Hepatocyte (in vitro differentiated cells): Measurements from ENCODE around the gene CA11. TPM values are rescaled to one million over a fixed set of nuclear protein-coding genes. Genes with fewer than 3 reads are reported as not detected.
A peak's percentile ranks its signal among the peaks of the same experiment; 100 is the strongest.

Source experiments
- DNase-seq: peaks from one replicate; pipeline ENCODE4 v3.0.0-alpha.2; 2016; ENCODE audit warnings: low spot score
- H2AFZ ChIP-seq: fragments of 200-600 bp; sonication (generic); 2 replicates; pipeline ENCODE4 v1.6.0; 2016; ENCODE audit warnings: antibody characterized with exemption, mild to moderate bottlenecking
- H3K27ac ChIP-seq: fragments of 200-600 bp; sonication (generic); 2 replicates; pipeline ENCODE4 v1.5.1; 2016; ENCODE audit warnings: mild to moderate bottlenecking
- H3K27me3 ChIP-seq: fragments of 200-600 bp; sonication (generic); 2 replicates; pipeline ENCODE4 v1.6.1; 2016
- H3K36me3 ChIP-seq: fragments of 200-600 bp; sonication (generic); replicated peaks from 2 replicates; pipeline ENCODE4 v1.5.1; 2016; ENCODE audit warnings: low read depth; ENCODE audit not compliant: insufficient read depth
- H3K4me1 ChIP-seq: fragments of 200-600 bp; sonication (generic); 2 replicates; pipeline ENCODE4 v1.5.1; 2016; ENCODE audit warnings: mild to moderate bottlenecking, moderate library complexity; ENCODE audit not compliant: insufficient read depth
- H3K4me2 ChIP-seq: fragments of 200-600 bp; sonication (generic); 2 replicates; pipeline ENCODE4 v1.6.0; 2016
- H3K4me3 ChIP-seq: fragments of 200-600 bp; sonication (generic); 2 replicates; pipeline ENCODE4 v1.5.1; 2016; ENCODE audit warnings: mild to moderate bottlenecking
- H3K79me2 ChIP-seq: fragments of 200-600 bp; sonication (generic); 2 replicates; pipeline ENCODE4 v1.6.0; 2017; ENCODE audit warnings: mild to moderate bottlenecking
- H3K9me2 ChIP-seq: fragments of 200-600 bp; sonication (generic); replicated peaks from 2 replicates; pipeline ENCODE4 v1.6.0; 2017; ENCODE audit warnings: mild to moderate bottlenecking; ENCODE audit not compliant: insufficient read depth
- H3K9me3 ChIP-seq: fragments of 200-600 bp; sonication (generic); 2 replicates; pipeline ENCODE4 v1.5.1; 2016; ENCODE audit warnings: low read depth, mild to moderate bottlenecking
- H4K20me1 ChIP-seq: fragments of 200-600 bp; sonication (generic); 2 replicates; pipeline ENCODE4 v1.6.0; 2016; ENCODE audit warnings: mild to moderate bottlenecking; ENCODE audit not compliant: insufficient read depth, poor library complexity, severe bottlenecking
- EZH2 ChIP-seq: fragments of 200-600 bp; sonication (generic); IDR thresholded peaks from 2 replicates; pipeline ENCODE4 v1.6.1; 2016; ENCODE audit warnings: antibody characterized with exemption, mild to moderate bottlenecking, borderline replicate concordance
- EZH2phosphoT487 ChIP-seq: fragments of 200-600 bp; sonication (generic); IDR thresholded peaks from one replicate; pipeline ENCODE4 v1.6.1; 2018; ENCODE audit warnings: antibody characterized with exemption, mild to moderate bottlenecking, low read depth, moderate library complexity; ENCODE audit not compliant: unreplicated experiment, severe bottlenecking
- WGBS: methylation state at CpG from one replicate; pipeline ENCODE4 v1.1.6; 2016; ENCODE audit warnings: low lambda C conversion rate; ENCODE audit errors: missing lambda C conversion rate; 5-methylcytosine and 5-hydroxymethylcytosine counted together
- polyA plus RNA-seq: library from polyadenylated mRNA; unstranded; fragments of >200 nt; fragmentation: Nextera tagmentation; extraction: Ambion mirVana; gene quantifications from 2 replicates; pipeline ENCODE4 v1.2.1, GENCODE V29; 2016
- total RNA-seq: library from RNA; depleted of rRNA; stranded (reverse); fragments of >200 nt; gene quantifications from 2 replicates; pipeline ENCODE4 v1.2.3, GENCODE V29; 2014
- TF ChIP-seq, protein P1 (sequence below): fragments of 200-600 bp; sonication (generic); IDR thresholded peaks from 2 replicates; pipeline ENCODE4 v1.5.1; 2016; ENCODE audit warnings: antibody characterized with exemption, mild to moderate bottlenecking; ENCODE audit not compliant: poor library complexity

CA11 gene
- total and polyA plus RNA-seq, 2 experiments from 2014 or later: 12.0 to 43.6 TPM

DNA sequence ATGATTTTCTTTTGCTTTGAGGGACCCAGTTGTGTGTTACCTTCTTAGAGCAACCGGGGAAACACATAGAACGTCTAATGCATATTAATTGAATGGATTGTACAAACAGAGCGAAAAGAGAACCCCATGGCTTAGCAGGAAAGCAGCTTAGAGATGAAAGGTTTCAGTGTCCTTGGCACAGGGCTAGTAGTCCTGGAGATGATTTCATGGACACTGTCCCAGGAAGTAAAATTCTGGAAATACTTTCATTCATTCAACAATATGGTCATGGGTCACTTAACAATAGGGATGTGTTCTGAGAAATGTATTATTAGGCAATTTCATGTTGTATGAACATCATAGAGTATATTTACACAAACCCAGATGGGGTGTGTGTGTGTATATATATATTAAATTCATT is 40.1 kb upstream of the CA11 start:
- no peak overlapping the region for H2AFZ ChIP-seq
- peaks cover 21% of the 10 kb centered on the region for H3K4me1 ChIP-seq
- TF ChIP-seq EZH2phosphoT487 (no peak), EZH2 (no peak)
- TF ChIP-seq, protein P1, sequence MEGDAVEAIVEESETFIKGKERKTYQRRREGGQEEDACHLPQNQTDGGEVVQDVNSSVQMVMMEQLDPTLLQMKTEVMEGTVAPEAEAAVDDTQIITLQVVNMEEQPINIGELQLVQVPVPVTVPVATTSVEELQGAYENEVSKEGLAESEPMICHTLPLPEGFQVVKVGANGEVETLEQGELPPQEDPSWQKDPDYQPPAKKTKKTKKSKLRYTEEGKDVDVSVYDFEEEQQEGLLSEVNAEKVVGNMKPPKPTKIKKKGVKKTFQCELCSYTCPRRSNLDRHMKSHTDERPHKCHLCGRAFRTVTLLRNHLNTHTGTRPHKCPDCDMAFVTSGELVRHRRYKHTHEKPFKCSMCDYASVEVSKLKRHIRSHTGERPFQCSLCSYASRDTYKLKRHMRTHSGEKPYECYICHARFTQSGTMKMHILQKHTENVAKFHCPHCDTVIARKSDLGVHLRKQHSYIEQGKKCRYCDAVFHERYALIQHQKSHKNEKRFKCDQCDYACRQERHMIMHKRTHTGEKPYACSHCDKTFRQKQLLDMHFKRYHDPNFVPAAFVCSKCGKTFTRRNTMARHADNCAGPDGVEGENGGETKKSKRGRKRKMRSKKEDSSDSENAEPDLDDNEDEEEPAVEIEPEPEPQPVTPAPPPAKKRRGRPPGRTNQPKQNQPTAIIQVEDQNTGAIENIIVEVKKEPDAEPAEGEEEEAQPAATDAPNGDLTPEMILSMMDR: no peak
- no peak overlapping the region for H3K4me2 ChIP-seq
- 92% methylated on average over 3 of the region's 3 CpGs for WGBS
- H3K79me2 ChIP-seq: no peaks in the 10 kb centered on the region
- H3K9me3 ChIP-seq: no peaks in the 10 kb centered on the region
- no peaks in the 10 kb centered on the region for H3K9me2 ChIP-seq
- no peak overlapping the region for H3K27ac ChIP-seq
- no peaks in the 10 kb centered on the region for H4K20me1 ChIP-seq
- no peak for DNase-seq
- H3K36me3 ChIP-seq: no peaks in the 10 kb centered on the region
- no peak overlapping the region for H3K4me3 ChIP-seq
- H3K27me3 ChIP-seq: no peaks in the 10 kb centered on the region

DNA sequence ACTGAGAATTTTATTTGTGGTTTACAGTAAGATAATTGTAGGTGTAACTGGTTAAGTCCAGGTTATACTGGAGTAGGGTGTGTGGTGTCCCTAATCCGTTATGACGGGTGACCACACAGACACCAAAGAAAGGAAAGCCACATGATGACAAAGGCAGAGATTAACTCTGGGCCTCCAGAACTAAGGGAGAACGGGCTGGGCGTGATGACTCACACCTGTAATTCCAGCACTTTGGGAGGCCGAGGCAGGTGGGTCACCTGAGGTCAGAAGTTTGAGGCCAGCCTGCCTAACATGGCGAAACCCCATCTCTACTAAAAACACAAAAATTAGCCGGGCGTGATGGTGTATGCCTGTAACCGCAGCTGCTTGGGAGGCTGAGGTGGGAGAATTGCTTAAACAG is 39.6 kb upstream of the CA11 start:
- no peaks in the 10 kb centered on the region for H3K9me2 ChIP-seq
- H3K27me3 ChIP-seq: no peaks in the 10 kb centered on the region
- no peak overlapping the region for H3K4me2 ChIP-seq
- H3K4me1 ChIP-seq: peaks cover 21% of the 10 kb centered on the region
- no peaks in the 10 kb centered on the region for H3K36me3 ChIP-seq
- TF ChIP-seq EZH2phosphoT487 (no peak), EZH2 (no peak)
- TF ChIP-seq, protein P1: no peak
- peak overlapping the region; percentile 12 for H3K27ac ChIP-seq
- no peaks in the 10 kb centered on the region for H3K9me3 ChIP-seq
- no peaks in the 10 kb centered on the region for H3K79me2 ChIP-seq
- WGBS: 80% methylated on average over 9 of the region's 9 CpGs
- peak; percentile 35 for DNase-seq
- no peak overlapping the region for H2AFZ ChIP-seq
- H3K4me3 ChIP-seq: no peak overlapping the region
- no peaks in the 10 kb centered on the region for H4K20me1 ChIP-seq

DNA sequence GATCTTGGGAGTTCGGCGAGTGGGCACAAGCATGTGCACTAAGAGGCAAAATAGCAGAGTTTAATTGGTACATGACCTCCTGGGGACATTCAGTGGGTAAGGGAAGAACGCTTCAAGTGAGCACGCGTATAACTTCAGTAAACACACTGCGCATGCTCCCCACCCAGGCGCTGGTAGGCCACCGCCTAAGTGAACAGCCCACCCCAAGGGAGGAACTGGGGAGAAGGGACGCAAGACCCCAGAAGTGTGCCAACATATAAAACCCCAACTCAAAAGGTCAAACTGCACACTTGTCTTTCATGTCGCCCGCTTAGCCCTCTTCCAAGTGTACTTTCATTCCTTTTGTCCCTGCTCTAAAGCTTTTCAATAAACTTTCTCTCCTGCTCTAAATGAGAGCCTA is 37.4 kb upstream of the CA11 start:
- H3K27ac ChIP-seq: no peak overlapping the region
- no peak overlapping the region for H2AFZ ChIP-seq
- H3K27me3 ChIP-seq: no peaks in the 10 kb centered on the region
- H3K4me3 ChIP-seq: no peak overlapping the region
- H3K4me1 ChIP-seq: peaks cover 20% of the 10 kb centered on the region
- H3K4me2 ChIP-seq: no peak overlapping the region
- no peaks in the 10 kb centered on the region for H3K36me3 ChIP-seq
- no peaks in the 10 kb centered on the region for H4K20me1 ChIP-seq
- no peaks in the 10 kb centered on the region for H3K9me2 ChIP-seq
- H3K9me3 ChIP-seq: no peaks in the 10 kb centered on the region
- 94% methylated on average over 11 of the region's 11 CpGs for WGBS
- no peak for DNase-seq
- H3K79me2 ChIP-seq: no peaks in the 10 kb centered on the region
- no peak for TF ChIP-seq EZH2phosphoT487
- TF ChIP-seq, protein P1: no peak
- TF ChIP-seq EZH2: no peak

DNA sequence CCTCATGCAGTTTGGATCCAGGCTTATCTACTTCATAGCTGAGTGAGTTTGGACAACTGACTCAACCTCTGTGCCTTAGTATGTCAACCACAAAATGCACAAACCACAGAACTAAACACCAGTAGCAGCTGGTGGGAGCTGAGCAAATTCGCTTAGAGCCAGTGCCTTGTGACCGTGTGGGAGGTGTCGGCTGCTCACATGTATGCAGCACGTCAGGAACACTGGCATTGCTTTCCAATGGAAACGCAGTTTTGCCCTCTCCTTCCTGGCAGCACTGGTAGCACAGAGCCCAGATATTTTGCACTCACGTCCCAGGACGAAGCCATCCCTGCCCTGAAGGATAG is 35.1 kb upstream of the CA11 start:
- no peak overlapping the region for H2AFZ ChIP-seq
- H3K27ac ChIP-seq: no peak overlapping the region
- H3K4me1 ChIP-seq: peaks cover 16% of the 10 kb centered on the region

More for the DNA sequence above, 35.1 kb upstream of the CA11 start:
- Histone ChIP-seq H3K9me2 (no peaks in the 10 kb centered on the region), H4K20me1 (no peaks in the 10 kb centered on the region), H3K36me3 (no peaks in the 10 kb centered on the region), H3K4me2 (no peak overlapping the region), H3K4me3 (no peak overlapping the region), H3K79me2 (no peaks in the 10 kb centered on the region), H3K9me3 (no peaks in the 10 kb centered on the region), H3K27me3 (no peaks in the 10 kb centered on the region)
- TF ChIP-seq EZH2: no peak
- TF ChIP-seq EZH2phosphoT487: no peak
- TF ChIP-seq, protein P1: no peak
- DNase-seq: no peak
- WGBS: 82% methylated on average over 7 of the region's 7 CpGs
